Heart left ventricle (tissue), 13 donors: Measurements from ENCODE around the gene METTL9.

Experiments
- POLR2A ChIP-seq, 2 donors: fragments of 450-650 bp; IDR thresholded peaks; one replicate each; pipeline ENCODE4 v1.6.1; 2017; ENCODE audit warnings: antibody characterized with exemption in 2 of 2, mild to moderate bottlenecking in 2 of 2, moderate library complexity in 2 of 2
- TF ChIP-seq, protein P1 (sequence below), 12 donors: fragments of 200-600 bp; sonication (generic) in 4 of 12; IDR thresholded peaks; one replicate each; pipeline versions ENCODE4 v1.5.0 to v1.8.0; 2018 to 2022; ENCODE audit warnings: antibody characterized with exemption in 12 of 12, mild to moderate bottlenecking in 5 of 12
- donor health status: ischemic (EF 13 %, LVEDD 7.1; RV severe dilation, severe dysfunction).
- donor health status: DM: no; HTN: yes; CAD: no.
- donor health status: DM: no; HTN: no; CAD: no.
- donor health status: ischemic (EF 25% LVEDD 6.9; RV normal size, moderate dysfunction).
- donor health status: ischemic (EF 25% LVEDD 5.7; RV mildly dilated, moderate dysfunction).
- donor health status: ischemic (EF 35%, LVEDD 5.7; RV mildly dilated, moderate dysfunction).
- donor health status: nonischemic (EF 11% LVEDD 7.7; RV severe dilation, severe dysfunction).
- donor health status: DM: yes; HTN: yes; CAD: no.
- donor health status: PGD.
- donor health status: ischemic (EF 29% LVEDD 5.4; RV normal size, mild dysfunction).
- donor health status: nonischemic (EF 23%, LVEDD 6.1; RV moderate dilation, normal function).

DNA sequence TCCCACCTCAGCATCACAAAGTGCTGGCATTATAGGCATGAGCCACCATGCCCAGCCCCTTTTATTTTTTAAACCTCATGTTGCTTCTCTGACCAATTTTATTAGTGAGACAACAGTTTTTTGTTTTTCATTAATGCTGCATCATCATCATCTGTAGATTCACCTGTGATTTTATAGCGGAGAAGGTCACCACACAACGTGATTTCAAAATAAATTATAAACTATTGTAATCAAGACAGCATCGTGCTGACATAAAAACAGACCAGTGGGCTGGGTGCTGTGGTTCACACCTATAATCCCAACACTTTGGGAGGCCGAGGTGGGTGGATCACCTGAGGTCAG is 28.7 kb upstream of the METTL9 start:
- TF ChIP-seq, protein P1, sequence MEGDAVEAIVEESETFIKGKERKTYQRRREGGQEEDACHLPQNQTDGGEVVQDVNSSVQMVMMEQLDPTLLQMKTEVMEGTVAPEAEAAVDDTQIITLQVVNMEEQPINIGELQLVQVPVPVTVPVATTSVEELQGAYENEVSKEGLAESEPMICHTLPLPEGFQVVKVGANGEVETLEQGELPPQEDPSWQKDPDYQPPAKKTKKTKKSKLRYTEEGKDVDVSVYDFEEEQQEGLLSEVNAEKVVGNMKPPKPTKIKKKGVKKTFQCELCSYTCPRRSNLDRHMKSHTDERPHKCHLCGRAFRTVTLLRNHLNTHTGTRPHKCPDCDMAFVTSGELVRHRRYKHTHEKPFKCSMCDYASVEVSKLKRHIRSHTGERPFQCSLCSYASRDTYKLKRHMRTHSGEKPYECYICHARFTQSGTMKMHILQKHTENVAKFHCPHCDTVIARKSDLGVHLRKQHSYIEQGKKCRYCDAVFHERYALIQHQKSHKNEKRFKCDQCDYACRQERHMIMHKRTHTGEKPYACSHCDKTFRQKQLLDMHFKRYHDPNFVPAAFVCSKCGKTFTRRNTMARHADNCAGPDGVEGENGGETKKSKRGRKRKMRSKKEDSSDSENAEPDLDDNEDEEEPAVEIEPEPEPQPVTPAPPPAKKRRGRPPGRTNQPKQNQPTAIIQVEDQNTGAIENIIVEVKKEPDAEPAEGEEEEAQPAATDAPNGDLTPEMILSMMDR (IDR thresholded peaks at IDR 0.05): no peak
- TF ChIP-seq POLR2A (IDR thresholded peaks at IDR 0.05): no peak
